Measurements from ENCODE around the gene GPM6B.

GPM6B gene, protein sequence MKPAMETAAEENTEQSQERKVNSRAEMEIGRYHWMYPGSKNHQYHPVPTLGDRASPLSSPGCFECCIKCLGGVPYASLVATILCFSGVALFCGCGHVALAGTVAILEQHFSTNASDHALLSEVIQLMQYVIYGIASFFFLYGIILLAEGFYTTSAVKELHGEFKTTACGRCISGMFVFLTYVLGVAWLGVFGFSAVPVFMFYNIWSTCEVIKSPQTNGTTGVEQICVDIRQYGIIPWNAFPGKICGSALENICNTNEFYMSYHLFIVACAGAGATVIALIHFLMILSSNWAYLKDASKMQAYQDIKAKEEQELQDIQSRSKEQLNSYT

DNA sequence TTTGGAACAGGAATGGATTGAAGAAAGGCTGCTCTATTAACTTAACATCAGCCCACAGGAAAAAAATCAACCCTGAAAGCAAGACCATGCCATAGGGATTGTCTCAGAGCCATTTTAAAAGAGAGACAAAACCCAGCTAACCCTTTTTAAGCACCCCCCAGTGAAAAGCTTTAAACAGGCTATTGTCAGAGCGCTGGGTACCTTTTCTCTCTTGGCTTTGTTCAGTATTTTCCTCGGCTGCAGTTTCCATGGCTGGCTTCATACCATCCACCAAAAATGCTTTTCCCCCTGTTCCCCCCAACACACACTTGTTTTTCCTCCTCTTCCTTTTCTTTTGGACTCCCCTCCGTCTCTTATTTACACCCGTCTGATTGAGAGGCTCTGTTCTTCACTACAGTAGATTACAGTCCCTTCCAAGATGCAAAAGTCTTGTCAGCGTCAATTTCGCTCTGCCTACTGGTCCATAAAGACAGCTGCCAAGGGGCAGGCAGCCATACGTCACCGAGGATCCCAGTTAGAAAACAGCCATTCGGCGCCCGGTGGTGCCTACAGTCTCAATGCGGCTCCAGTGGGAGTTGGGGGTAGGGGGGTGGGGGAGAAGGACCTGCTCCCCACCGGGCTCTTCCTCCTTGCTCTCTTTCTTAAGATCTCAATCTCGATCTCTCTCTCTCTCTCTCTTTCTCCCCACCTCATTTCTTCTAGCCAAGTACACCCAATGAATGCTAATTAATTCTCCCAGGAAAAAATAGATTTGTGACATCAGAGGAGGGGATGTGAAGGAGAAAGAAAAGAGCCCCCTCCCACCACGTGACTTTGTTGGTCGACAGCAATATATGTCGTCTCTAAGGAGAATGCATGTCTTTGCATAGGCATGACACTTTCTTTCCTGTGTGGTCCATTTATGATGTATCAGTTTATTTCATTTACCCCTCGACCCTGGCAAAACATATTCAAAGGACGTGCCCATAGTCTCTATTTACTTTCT is at the start of gene GPM6B:
TSS of gene GPM6B (minus strand) at position 451 of the 985 bp plus-strand sequence. CDS start at position 262, 189 bp downstream.
- no peak for DNase-seq

DNA sequence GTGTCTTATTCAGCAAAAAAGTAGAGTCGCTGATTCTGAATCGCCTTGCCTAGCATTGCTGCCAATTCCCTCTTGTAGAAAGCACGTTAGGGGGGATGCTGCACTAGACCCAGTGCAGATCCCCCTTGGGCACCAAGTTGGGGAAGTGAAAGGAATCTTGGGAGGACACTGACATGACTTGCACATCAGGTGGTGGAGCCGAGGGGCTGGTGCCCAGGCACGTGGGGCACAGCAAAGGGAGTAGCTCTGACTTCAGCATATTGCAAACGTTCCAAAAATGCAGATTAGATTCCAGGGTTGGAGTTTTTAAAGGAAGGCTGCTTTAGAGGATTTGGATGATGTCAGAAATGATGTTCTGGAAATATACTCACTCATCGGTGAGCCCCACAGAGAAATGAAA is 47.4 kb upstream of the GPM6B start:
- DNase-seq: peak; percentile 1

DNA sequence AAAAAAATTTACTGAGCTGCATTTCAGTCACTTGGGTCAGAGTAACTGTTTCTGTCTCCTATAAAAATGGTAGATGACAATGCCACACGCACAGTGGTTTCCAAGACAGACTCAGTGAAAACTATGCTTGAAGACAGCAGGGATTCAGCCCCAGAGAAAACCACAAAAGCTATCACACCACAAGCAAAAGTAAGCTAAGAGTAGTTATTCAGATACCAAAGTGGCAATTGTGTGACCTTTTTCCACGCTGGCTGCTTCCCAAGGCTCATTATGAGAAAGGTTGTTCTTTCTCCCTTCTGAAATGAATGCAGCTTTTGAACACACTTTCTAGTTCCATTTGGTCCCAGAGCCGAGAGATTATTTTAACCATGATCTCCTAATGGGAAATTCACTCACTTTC is 46.4 kb upstream of the GPM6B start:
- no peak for DNase-seq

DNA sequence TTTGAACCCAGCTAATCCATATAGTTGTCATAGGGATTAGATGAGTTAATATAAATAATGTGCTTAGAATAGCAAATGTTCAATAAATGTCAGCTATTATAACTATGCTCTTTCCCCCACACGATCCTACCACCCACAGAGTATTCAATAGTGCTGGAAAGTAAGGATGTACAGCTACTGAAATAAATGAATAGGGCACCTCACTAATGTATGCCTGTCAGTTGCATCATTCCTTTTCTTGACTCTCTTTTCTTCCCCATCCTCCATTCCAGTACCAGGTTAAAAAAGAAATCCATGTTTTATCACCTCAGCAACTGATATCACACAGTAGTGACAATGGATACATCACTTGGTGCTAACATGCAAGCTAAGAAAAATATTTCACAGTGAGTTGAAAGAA is 42.8 kb upstream of the GPM6B start:
- no peak for DNase-seq

DNA sequence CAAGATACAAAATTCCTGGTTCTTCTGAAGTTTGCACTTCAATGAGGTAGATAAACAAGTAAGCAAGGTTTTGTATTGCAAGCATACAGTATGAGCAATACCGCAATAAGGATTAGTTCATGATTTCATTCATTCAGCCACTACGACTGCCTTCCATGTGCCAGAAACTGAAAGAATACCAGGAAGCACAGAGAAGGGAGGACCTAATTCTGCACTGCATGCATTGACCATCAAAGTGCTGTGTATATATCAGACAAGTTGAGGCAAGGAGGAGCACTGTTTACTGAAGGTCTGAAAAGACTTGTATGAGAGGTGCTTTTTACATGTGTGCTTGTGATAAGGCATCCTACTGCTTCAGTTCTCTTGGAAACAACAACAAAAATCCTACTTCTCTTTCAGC is 40.9 kb upstream of the GPM6B start:
- no peak for DNase-seq

DNA sequence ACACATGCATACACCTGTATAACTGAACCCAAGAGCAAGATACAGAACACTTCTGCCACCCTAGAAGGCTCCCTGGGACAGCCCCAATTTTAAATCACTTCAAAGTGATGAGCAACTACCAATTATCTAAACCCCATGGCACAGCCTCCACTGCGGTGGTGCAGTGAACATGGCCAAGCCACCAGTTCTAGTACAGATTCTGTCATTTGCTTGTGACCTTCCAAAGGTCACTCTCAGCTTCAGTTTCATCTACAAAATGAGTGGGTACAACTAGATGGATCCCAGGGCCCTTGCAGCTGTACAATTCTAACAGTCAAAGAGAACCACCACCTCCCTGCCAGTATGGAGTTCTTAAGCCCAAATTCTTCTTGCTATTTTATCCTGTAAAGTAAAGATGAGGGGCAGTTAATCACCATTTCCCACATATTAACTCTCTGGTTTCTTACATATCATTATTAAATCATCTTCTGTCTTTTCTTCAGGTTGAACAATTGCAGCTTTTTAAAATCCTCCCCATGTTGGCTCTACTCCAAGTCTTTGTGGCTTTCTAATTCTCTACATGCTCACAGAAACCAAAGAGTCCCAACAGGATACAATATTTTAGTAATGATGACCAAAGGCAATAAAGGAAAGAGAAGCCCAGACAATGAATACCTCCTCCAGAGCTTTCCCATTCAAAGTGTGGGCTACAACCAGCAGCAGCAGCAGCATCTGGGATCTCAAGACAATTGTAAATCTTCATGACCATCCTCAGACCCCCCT is 39.0 kb upstream of the GPM6B start:
- peak; percentile 1 for DNase-seq

DNA sequence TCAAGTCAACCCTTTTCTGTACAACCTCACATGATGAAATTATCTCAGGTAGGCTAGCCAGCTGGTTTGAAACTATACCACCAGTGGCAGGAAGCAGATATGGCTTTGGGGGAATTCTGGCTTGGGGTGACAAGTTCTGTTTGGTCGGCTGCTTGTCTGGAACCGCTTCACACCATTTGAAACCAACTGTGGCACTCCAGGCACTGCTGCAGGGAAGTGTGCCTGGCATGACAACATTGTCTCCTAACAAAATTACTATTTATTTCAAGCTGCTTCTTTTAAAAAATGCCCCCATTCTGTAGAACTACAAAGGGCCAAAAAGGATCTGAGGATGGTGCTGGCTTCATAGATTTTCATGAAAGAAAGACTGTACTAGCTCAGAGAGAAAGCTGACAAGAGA is 37.1 kb upstream of the GPM6B start:
- no peak for DNase-seq

DNA sequence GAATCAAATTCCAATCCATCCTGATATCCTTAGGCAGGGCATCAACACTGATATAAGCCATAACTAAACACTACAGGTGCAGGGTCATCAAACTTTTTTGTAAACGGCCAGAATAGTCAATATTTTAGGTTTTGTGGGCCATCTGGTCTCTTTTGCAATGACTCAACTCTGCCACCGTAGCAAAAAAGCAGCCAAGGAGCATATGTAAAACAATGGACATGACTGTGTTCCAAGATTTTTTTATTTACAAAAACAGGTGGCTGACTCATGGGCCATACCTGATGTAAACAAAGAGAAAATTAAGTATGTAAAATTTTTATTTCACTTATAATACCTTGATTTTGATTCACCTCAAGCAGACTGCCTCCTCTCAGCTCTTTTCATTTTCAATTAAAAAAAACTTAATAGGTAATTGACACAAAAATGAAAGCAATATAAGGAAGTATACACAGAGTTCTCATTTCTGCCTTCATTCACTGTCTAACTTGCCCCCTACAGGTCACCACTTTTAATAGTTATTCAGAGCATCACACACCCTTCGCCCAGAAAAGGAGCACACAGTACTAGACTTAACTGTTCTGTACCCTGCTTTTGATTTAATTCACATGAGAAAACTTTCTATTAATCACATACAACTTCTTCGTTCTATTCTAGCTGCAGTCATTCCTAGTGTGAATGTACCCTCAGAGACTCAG is 35.3 kb upstream of the GPM6B start:
- DNase-seq: peak; percentile 3

DNA sequence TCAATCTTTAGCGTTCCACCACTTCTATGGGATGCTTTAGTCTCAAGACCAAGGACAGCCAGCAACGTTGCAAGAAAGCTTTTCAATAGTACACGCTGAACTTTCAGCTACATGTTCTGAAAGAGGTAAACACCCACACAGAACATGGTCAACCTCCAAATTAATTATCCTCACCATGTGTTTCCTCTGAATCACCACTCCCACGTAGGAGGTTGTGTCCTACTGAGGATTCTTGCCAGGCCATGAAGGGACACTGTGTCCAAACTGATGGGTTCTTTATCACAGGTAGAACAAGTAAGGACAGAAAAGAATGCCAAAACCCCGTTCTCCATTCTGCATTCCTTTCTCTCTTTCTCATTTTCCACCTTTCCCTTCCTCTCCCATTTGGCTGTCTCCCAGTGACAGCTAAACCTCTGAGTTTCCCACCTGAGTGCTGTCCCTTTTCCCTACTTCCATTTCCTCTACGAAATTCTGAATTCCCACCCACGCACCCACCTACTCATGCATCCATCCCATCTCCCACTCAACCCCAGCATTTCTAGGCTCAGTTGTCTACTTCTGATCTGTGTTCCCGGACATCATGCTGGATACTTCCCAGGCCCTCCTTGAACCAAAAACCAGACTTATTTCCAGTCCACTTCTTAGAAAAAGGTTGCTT is 29.0 kb upstream of the GPM6B start:
- DNase-seq: no peak

DNA sequence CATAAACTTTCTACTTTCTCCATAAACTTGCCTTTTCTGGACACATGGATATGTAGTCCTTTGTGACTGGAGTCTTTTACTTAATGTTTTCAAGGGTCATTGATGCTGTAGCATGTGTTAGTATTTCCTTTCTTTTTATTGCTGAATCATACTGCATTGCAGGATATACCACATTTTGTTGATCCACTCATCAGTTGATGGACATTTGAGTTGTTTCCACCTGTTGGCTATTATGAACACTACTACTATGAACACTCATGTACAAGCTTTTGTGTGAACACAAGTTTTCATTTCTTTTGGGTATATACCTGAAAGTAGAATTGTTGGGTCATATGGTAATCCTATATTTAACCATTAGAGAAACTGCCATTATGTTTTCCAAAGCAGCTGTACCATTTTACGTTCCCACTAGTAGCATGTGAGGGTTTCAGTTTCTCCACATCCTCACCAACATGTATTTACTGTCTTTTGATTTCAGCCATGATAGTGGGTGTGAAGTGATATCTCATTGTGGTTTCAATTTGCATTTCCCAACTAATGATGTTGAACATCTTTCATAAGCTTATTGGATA is 26.3 kb upstream of the GPM6B start:
- DNase-seq: no peak

DNA sequence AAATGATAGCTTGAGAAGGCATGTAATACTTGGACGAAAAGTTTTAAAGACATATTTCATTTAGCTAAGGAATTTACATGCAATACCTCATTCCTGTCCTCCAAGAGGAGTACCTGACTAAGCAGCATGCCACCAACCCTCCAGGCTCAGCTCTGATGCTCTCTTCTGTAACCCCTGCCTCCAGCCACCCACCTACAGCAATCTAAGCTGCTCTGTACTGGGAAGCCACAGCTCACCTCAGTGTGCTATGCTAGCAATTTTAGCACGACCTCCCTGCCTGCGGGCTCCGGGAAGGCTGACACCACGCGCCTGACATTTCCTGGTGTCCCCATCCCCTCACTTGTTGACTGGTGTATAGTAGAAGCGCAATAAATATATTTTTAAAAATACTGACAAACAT is 23.2 kb upstream of the GPM6B start:
- DNase-seq: no peak

DNA sequence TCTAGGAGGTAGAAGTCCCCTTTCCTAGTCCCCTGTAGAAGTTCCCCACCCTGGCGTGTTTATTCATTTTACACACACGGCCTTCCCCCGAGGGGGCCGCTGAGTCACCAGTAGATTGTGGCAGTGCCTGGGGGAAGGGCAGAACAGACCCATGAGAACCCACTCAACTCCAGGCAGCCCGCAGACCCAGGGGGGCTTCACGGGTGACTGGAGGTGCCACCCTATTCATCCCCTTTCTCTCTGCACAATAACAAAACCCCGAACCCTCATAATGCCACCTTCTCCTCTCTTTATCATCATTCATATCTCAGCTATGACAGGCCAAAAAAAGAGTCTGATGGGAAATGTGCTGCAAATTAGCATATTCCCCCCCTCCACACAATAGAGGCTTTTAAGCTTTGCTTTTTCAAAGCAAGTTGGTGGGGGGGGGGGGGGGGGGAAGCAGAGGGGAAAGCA is 20.4 kb upstream of the GPM6B start:
- DNase-seq: no peak

DNA sequence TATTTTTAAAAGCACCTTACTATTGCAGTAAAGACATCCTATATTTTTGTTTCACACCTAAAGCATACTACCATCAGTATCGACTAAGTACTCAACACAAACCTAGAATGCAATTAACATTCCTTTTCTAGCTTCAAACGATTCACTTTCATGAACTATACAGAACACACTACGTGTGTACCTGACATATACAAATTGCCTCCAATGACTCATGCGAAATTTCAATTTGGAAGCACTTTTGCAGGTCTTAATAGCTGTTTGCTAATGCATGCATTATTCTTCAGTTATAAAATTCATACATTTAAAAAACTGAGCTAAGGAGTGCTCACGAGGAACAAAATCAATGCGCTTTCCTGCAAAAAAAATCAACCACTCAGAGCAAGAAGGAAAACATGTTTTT is 19.7 kb upstream of the GPM6B start:
- no peak for DNase-seq

DNA sequence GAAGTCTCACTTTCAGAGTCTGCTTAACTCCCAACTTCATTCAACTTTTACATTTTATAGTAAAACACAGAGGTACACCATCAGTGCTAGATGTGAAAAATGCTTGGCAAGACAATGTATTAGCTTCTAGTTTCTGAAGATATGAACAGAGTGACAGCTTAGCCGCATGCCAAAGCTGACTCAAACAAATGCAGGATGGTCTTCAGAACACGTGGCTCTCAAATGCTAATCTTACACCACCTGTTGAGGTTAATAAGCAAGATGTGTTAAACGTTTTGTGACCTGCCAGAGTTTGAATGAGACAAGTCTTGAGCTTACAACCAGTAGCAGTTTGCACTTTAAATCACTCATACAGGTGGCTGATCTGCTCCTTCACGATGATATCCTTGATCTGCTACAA is 18.9 kb upstream of the GPM6B start:
- no peak for DNase-seq

DNA sequence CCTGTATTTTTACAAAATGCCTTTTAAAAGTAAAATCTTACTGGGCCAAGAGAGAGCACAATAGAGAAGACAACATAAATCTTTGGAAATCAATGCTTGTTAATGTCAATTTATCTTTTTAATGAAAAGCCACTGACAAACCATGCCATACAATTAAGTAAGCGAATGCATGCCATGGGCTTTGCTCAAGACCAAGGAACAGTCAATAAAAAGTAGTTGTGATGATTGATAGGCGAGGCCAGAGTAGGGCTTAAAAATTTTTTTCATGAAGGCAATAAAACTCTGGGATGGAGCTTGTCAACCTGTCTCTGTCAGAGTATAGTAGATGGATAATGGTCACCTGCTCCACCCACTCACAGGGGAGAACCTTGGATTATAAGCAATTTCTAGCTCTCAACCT is 17.5 kb upstream of the GPM6B start:
- DNase-seq: no peak

DNA sequence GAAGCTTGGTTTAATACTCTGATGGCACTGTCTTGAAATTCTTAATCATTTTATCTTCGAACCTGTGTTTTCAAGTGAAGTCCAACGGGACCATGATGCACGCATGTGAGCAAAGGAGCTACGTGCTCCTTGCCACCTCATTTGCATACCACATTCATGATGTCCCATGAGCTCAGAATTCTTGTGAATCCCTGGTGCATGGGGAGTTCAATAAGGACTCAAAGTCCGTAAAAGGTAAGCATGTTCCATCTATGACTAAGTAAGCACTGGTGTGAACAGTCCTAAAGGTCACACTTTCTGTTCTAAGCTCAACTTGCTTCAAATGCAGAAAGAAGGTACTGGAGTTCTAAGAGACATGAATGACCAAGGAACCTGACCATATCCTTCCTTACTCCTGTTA is 13.1 kb upstream of the GPM6B start:
- no peak for DNase-seq

DNA sequence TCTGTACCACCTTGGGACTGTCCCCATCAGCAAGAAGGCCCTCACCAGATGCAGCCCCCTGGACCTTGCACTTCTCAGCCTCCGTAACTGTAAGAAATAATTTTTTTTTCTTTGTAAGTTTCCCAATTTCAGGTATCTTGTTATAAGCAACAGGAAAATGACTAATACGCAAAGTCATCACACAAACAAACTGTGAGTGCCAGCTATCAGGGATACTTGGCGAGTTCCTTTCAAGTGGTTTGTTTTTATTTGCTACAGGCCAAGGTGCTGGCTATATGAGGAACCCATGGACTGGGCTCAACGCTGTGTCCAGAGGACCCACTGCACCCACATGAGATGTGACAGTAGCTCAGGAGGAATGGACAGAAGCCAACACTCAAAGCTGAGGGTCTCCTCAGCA is 11.5 kb upstream of the GPM6B start:
- no peak for DNase-seq

DNA sequence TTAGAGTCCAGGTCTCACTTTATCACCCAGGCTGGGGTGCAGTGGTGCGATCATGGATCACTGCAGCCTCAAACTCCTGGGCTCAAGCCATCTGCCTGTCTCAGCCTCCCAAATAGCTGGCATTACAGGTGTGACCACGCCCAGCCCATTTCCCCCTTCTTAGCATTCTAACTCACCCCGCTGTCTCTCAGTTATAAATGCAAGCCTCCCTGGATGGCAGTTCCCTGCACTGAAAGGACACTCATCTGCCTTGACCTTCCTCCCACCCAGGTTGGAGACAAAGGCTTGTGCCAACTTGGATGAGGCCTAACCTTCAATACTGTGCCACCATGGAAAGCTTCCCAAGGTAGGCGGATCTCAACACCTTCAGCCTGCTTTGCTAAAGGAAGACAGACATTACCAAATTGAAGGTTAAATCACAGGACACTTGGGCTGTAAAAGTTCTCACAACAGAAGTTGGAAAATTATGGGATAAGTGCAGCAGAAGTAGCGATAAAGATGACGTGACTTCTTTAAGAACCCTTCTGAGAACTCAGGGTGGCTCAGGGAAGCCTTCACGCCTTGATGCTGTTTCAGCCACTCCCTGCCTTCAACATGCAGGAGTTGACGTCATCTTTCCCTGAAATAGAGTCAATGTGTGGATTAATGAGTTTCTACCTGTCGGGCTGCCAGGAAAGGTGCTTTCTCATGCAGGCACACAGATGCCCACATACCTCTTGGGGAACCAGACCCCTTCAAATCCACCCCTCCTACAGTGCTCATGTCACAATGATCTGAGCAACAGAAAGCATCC is 10.6 kb upstream of the GPM6B start:
- DNase-seq: no peak

DNA sequence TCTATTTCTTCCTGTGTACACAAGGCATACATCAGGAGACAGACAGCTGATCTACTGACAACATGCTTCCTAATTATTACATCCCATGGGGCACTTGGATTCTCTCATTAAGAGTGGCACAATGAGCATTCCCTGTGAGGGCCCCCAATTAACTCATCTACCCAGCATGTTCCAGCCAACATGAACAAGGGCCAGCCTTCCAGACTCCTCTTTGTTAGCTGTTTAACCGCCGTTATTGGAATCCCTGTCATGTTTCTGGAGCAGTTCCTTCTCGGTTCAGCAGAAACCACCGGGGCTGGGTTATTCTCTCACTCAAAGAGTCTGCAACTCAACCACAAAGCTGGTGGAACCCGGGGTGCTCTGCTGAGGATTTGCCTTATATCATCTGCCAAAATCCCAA is 9.9 kb upstream of the GPM6B start:
- DNase-seq: no peak

DNA sequence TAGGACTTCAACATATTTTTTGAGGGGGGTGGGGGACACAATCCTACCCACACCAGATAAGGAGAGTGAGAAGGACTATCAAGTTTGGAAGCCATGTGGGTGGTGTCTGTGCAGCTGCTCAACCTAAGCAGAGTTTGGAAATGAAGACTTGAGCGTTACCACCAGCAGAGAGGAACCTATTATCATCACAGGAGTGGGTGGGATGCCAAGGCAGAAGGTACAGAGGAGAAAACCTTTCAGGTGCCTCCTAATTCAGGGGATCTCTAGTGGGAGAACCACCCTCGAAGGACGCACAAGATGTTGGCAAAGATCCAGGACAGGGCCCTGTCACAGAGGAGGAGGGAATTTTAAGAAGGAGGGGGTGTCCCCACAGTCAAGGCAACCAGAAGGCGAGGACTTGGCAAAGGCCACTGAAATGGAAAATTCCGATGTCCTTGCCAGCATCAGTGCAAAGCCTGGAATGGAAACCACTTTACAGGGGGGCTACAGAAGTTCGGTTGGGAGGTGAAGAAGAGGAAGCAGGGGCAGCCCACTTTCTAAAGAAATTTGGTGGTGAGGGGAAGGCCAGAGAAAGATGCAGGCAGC is 8.4 kb upstream of the GPM6B start:
- DNase-seq: no peak
